ENCODE measurements around the gene ZNF148. TPM values are rescaled to one million over a fixed set of nuclear protein-coding genes. Genes with fewer than 3 reads are reported as not detected.

ZNF148 gene
- total RNA-seq, 4 donors from 2014 or later, result 17.0 to 34.9 (median 20.0) TPM

DNA sequence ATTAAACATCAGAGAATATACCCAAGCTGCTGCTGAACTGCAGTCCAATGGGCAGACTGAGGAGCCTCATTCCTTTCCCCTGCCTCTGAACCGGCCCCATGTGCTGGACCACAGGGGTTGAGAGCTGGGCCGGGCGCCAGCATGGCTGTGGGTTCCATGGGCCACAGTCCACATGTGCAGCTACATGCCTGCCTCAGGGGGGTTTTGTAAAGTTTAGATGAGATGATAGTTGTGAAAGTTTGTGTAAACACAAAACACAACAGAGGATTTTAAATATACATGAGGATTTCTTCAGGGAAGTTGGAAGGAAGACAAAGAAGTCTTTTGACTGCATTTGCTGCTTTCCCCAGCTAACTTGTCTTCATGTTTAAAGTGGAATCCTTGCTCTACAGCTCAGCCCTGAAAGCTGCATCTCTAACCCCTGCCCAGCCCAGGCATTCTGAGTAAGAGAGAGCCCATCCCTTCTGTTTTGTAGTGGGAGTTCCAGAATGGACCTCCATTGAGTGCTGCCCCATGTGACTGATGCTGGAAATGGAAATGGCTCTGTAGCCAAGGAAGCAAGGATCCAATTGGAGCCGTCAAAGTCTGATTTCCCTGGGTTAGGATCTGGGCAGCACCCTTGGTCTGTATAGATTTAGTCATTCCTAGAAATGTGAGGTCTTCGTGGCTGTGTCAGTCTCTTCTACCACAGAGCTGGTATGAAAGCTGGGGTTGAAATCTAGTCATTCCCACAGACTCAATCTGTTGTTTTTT is 180.1 kb downstream of the ZNF148 start:
- Histone ChIP-seq H3K9me3 (no peaks in the 10 kb centered on the region), H3K4me1 (no peaks in the 10 kb centered on the region), H3K27me3 (no peaks in the 10 kb centered on the region), H3K36me3 (no peaks in the 10 kb centered on the region), H3K27ac (no peak overlapping the region), H3K4me3 (no peak overlapping the region)
- intact Hi-C loops (cut with DNase I; ENCODE audit: low total_unique reads) (no loop called here), in situ Hi-C loops (cut with MboI; ENCODE audit: low sequenced_read_pairs in 4 of 4) (no loop called here)
- DNase-seq (no peak), ATAC-seq (no peak)
- TF ChIP-seq, protein P1, sequence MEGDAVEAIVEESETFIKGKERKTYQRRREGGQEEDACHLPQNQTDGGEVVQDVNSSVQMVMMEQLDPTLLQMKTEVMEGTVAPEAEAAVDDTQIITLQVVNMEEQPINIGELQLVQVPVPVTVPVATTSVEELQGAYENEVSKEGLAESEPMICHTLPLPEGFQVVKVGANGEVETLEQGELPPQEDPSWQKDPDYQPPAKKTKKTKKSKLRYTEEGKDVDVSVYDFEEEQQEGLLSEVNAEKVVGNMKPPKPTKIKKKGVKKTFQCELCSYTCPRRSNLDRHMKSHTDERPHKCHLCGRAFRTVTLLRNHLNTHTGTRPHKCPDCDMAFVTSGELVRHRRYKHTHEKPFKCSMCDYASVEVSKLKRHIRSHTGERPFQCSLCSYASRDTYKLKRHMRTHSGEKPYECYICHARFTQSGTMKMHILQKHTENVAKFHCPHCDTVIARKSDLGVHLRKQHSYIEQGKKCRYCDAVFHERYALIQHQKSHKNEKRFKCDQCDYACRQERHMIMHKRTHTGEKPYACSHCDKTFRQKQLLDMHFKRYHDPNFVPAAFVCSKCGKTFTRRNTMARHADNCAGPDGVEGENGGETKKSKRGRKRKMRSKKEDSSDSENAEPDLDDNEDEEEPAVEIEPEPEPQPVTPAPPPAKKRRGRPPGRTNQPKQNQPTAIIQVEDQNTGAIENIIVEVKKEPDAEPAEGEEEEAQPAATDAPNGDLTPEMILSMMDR (IDR thresholded peaks at IDR 0.05 in 4 of 5, conservative IDR thresholded peaks at IDR 0.05 in 1 of 5), result no peak
- no peak for TF ChIP-seq POLR2A (IDR thresholded peaks at IDR 0.05)

DNA sequence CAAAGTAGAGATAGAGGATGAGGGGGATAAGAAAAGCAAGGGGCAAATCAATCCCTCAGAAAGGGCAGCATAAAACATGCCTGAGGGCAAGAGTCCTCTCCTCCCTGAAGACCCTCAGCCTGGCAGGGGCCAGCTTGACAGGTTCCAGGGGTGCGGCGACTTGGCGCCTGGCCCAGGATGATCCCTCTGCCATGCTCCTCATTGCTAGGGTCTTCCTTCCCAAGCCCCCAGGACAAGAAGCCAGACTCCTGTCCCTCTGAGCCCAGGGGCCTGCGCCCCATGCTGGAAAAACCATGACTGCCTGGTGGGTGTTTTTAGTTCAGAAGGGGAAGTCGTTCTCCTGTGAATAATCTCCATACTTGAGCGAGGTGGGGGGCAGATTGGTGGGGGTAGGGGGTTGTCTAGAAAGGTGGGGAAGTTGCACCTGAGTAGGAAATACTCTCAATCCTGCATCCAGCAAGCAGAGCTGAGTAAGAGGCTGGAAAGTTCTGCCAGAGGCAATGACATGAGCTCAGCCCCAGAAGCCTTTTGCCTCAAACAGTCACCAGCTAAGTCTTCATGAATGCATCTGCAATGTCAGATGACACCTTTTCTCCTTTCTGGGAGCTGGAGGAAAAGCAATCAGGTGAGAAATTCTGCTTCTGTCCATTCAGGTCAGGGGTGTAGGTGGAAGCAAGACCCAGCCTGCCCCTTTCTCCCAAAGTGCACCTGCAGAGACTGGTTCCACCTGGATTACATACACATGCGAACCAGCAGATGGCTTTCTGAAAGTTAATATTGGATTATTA is 180.9 kb downstream of the ZNF148 start:
- in situ Hi-C loops (cut with MboI; ENCODE audit: low sequenced_read_pairs in 4 of 4) (no loop called here), intact Hi-C loops (cut with DNase I; ENCODE audit: low total_unique reads) (no loop called here)
- no peaks in the 10 kb centered on the region for H3K36me3 ChIP-seq
- H3K4me1 ChIP-seq, result no peaks in the 10 kb centered on the region
- DNase-seq, result no peak
- no peaks in the 10 kb centered on the region for H3K27me3 ChIP-seq
- H3K4me3 ChIP-seq, result no peak overlapping the region
- ATAC-seq, result no peak
- TF ChIP-seq POLR2A (IDR thresholded peaks at IDR 0.05), result no peak
- TF ChIP-seq, protein P1 (IDR thresholded peaks at IDR 0.05 in 4 of 5, conservative IDR thresholded peaks at IDR 0.05 in 1 of 5), result no peak
- no peak overlapping the region for H3K27ac ChIP-seq
- no peaks in the 10 kb centered on the region for H3K9me3 ChIP-seq

DNA sequence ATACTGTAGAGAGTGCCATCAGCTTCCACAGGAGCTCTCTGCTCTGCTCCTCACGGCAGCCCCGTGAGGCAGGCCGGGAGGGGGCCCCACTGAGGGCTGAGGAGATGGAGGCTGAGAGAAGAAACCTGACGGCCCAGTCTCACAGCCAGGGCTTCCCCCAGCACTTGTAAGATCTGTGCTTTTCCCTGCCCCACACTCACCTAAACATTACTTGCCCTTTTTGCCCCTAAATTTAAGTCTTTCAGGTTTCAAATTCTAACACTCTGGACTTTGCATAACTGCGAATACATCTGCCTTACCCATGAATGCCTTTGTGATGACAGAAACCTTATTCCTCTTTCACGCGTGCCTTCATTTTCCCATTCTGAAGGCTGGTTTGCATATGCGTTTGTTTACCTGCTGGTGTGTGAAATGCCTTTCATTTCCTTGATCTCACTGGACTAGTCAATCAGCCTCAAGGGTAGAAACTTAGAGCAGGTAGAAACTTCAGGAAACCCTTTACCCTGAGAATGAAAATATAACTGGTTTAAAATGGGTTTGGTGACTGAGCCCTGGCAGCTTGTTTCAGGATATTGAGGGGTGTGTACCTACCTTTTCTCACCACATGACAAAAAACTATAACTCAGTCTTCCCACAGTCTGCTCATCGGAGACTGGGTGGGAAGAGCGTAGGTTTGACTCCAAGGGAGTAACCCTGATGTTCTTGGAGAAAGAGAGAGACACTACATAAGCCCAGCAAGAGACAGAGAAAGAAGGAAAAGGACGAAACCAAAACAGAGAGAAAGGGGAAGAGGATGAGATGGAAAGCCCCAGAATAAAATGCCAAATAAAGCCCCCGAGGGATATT is 182.7 kb downstream of the ZNF148 start:
- intact Hi-C loops (cut with DNase I; ENCODE audit: low total_unique reads) (no loop called here), in situ Hi-C loops (cut with MboI; ENCODE audit: low sequenced_read_pairs in 4 of 4) (no loop called here)
- no peak for DNase-seq
- Histone ChIP-seq H3K4me3 (no peak overlapping the region), H3K27me3 (no peaks in the 10 kb centered on the region), H3K4me1 (no peaks in the 10 kb centered on the region), H3K9me3 (no peaks in the 10 kb centered on the region), H3K27ac (no peak overlapping the region), H3K36me3 (no peaks in the 10 kb centered on the region)
- no peak for ATAC-seq
- TF ChIP-seq, protein P1 (IDR thresholded peaks at IDR 0.05 in 4 of 5, conservative IDR thresholded peaks at IDR 0.05 in 1 of 5), result no peak
- TF ChIP-seq POLR2A (IDR thresholded peaks at IDR 0.05), result no peak

DNA sequence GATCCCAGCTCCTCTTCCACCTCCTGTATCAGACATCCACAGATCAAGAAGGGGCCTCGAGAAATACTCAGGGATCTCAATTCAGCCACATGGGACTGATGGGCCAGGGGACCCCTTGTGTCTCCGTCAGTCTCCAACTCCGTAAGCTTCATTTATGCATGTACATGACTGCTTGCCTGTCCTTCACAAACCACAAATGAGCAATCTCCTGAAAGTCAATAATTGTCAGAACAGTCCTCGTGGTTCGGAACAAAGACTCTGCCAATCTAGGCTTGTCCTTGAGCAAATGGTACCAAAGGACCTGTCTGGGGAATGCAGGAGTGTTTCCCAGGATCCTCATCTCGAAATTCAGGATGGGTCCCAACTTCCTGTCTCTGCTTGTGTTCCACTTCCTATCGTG is 183.4 kb downstream of the ZNF148 start:
- in situ Hi-C loops (cut with MboI; ENCODE audit: low sequenced_read_pairs in 4 of 4), result no loop called here
- no peaks in the 10 kb centered on the region for H3K9me3 ChIP-seq
- no peak overlapping the region for H3K4me3 ChIP-seq
- intact Hi-C loops (cut with DNase I; ENCODE audit: low total_unique reads), result no loop called here
- no peaks in the 10 kb centered on the region for H3K4me1 ChIP-seq
- DNase-seq (no peak), ATAC-seq (no peak)
- no peaks in the 10 kb centered on the region for H3K27me3 ChIP-seq
- TF ChIP-seq POLR2A (IDR thresholded peaks at IDR 0.05), result no peak
- TF ChIP-seq, protein P1 (IDR thresholded peaks at IDR 0.05 in 4 of 5, conservative IDR thresholded peaks at IDR 0.05 in 1 of 5), result no peak
- no peaks in the 10 kb centered on the region for H3K36me3 ChIP-seq
- H3K27ac ChIP-seq, result no peak overlapping the region
